ENCODE measurements around the gene GALNT2.
A peak's percentile ranks its signal among the peaks of the same experiment; 100 is the strongest.

Gene GALNT2

DNA sequence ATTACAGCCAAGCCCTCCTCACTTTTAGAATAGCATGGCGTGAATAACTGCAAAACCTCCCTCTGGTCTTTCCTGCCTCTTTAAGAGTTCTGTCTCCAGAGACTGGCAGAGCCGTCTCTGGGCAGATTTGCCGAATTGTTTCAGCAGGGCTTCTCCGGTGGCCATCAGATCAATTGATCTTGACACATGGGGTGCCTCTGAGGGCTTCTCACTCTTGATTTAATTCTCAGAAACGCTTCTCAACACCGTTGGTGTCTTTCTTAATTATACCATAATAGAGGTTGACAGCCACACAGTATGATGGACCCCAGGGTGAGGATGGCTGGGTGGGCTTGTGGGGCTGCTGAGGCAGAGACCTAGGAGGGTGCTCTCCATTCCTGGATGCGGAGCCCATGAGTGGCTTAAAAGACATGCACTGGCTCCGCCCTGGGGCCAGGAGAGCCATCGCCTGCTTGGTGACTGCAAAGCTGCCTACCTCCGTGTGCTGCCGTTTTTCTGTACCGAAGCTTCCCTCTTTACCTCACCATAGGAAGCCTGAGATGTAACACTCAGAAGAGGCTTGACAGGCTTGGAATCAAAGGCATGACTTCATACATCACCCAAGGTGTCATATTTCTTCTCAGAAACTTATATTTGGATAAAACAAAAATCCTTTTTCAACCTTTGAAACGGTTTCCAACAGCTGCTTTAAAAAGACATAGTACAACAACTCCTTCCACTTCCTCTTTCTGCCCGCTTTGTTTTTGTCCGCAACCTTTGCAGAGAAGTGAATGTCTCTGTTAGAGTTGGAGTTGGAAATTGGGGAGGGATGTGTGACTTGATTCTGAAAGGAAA, 82.9 kb downstream of the GALNT2 start:
- peak in 1 of 2 donors; percentile 36 for DNase-seq

DNA sequence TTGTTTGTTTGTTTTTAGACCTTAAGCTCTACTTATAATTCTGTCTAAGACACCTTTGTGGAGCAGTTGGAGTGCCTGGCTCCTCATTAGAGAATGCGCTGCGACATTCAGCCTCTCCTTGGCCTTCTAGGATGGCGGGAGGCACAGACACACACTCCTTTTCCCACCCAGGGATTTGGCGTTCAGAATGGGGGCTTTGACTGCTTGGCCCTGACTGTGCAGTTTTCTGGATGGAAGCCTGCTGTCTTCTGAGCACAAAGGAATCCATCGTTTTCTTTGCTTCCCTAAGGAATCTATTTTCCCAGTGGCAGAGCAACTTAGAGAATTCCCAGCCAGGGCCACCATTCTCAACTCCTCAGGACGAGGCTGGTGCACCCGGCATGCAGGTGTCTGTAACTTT, 83.6 kb downstream of the GALNT2 start:
- no peak for DNase-seq

DNA sequence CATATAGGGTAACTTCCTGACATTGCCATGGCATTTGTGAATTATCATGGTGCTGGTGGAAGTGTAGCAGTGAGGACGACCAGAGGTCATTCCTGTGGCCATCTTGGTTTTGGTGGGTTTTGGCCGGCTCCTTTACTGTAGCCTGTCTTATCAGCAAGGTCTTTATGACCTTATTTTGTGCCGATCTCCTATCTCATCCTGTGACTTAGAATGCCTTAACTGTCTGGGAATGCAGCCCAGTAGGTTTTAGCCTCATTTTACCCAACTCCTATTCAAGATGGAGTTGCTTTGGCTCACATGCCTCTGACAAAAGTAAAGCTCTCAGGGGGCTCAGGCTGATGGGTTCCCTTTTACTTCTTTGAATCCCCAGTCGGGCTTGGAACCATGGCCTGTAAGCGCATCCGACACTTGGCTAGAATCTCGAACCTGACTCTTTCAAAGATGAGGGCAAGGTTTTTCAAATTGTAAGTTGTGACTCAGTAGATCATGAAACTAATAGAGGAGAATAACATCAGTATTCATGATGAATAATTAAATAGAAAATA, 85.0 kb downstream of the GALNT2 start:
- DNase-seq, result no peak

DNA sequence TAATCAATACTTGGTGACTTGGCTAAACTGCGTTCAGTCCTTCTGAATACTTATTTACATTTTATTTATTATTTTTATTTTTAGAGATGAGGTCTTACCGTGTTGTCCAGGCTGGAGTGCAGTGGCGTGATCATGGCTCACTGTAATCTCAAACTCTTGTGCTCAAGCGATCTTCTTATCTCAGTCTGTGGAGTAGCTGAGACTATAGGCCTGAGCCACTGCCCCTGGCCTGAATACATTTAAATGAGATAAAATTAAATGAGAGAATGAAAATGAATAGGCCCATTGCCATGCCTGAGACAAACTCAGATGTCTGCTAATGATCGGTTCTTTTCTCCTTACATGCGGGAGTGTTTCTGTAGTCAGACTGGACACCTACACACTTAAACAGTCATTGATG, 86.0 kb downstream of the GALNT2 start:
- DNase-seq, result no peak

DNA sequence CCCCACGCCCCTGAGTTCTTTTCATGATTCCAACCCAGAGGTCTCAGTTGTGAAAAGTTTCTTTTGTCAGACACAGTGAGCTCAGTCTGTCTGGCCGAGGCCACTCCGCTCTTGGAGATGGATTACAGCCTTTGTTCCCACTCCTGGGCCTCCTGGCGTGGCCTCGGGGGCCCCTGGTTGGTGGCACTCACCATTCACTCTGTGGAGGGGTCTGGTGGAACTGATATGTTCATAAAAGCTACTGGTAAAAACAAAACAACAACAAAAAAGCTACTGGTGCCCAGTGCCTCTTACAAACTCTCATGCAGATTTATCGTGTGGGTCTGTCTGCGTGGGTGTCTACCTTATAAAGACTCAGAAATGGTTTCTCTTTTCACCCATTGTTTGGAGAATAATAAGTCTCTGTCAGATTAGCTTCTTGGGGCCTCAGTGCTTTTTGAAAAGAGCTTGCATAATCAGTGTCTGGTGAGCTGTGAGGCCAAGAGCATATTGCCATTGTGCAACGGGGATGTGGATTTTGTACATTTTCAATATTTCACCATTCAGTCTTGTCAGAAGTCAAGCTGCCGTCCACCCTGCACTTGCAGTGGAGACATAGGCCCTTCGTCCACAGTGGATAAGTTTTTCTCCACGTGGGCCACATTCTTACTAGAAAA, 86.7 kb downstream of the GALNT2 start:
- DNase-seq, result peak; percentile 14 to 44

DNA sequence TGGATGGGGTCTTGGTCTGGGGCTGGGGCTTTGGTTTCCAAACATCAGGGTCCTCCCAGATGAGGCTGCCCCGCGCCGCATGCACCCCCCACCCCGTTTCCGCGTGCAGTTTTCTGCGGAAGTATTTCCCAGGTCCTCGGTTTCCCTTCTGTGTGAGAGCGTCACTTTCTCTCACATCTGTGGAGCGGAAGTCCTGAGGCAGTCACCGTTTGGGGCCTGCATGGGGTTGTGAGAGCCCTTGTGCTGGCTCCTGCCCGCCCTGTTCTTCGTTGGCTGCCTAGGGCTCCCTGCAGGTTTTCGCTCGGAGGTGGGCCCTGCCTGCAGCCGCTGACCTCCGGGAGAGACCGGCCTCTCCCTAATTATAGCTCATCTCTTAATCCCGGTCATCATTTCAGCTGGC, 88.0 kb downstream of the GALNT2 start:
- no peak for DNase-seq

DNA sequence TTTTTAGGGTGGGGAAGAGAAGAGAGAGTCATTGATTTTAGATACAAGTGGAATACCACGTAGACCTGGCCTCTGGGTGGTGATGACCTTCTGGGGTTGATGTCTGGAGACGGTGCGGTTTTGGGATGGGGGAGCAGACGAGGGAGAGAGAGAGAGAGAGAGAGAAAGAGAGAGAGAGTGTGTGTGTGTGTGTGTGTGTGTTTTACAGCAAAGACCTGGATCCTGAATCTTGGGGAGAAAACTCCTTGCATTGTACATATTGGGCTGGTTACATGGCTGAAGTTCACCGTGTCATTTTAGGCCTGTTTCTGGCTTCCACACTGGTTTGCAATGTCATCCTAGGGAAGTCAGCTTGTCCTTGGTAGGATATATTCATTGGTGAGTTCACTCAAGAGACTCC, 89.0 kb downstream of the GALNT2 start:
- DNase-seq, result no peak

DNA sequence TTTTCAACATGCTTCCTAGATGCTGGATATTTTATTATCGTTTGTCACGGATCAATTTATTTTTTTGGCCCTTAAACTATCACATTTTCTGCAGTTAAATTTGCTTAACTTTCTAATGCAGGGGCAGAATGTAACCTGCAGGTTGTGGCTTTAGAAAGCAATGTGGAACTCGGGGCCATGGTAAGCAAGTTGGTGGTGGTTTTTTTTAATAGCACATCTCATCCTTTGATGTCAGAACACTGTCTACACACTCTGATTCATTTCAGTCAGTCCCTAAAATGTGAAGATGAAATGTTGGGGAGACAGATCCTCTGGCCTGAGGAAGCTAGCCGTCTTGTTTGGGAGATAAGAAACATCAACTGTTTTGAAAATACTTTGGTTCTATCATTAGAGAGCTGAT, 89.5 kb downstream of the GALNT2 start:
- no peak for DNase-seq

DNA sequence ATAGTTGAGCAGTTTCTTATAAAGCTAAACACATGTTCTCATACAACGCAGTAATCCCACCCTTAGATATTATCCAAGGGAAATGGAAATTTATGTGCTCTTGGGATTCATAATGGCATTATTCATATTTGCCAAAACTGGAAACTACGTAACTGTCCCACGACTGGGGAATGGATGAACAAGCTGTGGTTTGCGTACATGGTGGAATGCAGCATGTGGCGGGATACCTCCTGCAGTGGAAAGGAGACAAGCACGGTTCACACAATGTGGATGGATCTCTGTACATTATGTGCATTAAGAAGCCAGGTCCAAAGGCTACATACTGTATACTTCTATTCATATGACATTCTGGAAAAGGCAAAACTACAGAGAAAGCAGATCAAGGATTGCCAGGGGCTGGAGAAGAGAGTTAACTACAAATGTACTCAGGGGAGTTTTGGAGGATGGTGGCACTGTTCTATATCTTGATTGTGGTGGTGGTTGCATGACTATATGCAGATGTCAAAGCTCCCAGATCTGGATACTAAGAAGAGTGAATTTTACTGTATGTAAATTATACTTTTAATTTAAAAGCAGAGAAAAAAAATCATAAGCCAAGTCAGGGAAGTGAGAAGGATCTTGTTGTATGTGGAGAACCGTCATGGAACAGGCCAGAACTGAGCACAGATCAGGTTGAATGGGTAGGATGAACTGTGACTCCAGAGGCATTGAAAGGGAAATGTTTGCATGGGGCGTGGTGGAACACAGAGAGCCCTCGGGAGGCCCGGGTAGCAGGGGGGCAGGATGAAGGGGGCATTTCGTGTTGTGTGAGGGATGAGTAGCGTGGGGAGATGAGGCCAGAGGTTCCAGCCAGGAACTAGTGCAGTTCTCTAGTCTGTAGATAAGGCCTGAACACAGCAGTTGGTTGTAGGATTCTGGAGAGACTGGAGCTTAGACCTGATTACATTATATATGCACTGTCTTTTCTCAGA, 90.7 kb downstream of the GALNT2 start:
- DNase-seq, result no peak

DNA sequence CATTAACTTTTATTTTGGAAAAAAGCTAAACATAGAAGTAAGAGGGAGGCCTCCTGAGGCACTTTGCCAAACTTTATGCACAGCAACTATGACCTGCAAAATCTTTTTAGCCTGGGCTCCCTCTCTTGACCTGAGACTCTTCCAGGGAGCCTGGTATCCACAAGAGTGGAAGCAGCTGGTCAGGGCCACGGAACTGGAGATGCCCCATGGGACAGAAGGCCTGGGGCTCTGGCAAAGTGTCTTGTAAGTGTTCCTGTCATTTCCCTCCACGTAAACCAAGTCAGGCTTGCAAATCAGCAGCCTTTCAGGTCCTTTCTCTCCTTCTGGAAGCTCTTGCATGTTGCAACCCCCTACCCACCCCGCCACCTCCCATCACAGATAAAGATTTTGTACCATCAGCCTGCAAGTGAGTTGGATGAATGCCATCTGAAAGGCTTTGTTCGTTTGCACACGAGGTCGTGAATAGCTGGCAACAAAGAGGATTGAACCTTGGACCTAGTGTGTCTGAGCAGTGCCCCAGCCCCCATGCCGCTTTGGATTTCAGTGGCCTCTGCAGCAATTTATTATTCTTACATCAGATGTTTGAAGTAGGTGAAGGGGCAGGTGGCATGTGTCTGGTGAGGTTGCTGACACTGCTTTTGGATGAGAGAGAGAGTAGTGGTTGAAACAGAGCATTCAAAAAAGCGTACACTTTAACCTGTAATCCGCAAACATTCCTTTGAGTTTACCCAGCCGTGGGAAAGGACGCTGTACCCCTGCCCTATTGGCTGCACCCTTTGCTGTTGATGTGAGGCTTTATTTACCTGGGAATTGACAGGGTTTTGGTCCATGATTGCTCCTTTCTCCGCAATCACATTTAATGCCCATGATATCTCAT, 91.6 kb downstream of the GALNT2 start:
- DNase-seq, result no peak

DNA sequence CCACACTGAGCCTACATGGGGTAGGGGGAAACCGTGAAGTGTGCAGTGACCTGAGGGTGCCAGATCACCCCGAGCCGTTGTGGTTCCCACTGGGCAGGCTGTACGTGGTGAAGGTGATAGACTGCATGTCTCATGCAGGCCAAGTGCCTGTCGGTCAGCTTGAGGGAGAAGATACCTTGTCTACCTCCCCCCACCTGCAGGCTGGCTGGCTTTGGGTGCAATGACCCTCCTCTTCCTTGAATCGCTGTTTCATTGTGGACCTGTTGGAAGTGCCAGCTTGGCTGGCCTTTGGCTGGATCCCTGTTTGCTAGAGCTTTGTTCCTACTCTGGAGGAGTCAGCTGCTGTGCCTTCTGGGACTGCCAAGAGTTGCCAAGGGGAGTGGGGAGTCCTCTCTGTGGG, 92.5 kb downstream of the GALNT2 start:
- no peak for DNase-seq

DNA sequence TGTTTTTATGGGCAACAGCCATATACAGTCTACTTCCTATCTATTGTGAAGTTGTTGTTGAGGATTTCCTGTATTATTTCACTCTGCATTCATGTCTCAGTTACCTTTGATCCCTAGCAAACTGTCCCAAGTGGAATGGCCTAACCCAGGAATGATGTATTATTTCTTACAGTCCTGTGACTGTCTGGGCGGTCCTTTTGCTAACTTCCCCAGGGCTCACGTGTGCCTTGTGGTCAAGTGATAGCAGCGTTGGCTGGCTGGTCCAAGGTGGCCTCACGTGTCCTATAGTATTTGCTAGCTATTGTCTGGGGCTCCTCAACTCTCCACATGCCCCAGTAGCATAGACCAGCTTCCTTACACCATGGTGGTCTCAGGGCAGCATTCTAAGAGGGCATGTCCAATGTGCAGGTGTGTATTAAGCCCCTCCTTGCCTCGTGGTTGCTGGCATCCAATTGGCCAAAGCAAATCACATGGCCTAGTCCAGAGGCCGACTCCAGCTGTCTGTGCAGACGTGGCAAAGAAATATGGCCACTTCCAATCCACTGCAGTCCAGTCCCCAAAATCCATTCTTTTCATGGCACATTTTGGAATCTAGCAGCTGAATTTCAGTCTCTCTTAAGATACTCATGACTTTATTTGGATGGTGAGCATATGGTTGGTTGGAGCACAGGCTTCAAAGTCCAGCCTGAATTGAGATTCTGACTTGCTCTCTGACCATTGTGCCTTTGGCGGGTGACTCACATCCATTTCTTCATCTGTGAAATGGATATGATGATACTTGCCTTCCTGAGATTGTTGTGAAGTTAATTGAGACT, 94.1 kb downstream of the GALNT2 start:
- DNase-seq, result no peak

DNA sequence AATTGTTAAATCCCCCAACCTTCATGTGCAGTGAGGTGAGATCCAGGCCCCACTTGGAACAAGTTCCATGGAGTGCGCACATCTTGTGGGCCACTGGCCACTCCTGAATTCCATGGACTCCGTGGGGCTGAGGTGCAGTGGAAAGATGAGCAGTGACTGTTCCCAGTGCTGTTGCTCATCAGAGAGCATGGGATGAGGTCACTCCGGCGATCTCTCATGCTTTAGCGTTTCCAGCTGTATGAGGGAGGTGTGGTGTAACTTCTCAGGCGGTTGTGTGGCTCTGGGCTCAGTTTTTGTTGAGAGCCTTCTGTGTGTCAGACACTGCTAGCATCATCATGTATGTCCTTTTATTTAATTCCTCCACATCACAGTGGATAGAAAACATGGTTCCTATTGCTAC, 96.2 kb downstream of the GALNT2 start:
- DNase-seq, result no peak

DNA sequence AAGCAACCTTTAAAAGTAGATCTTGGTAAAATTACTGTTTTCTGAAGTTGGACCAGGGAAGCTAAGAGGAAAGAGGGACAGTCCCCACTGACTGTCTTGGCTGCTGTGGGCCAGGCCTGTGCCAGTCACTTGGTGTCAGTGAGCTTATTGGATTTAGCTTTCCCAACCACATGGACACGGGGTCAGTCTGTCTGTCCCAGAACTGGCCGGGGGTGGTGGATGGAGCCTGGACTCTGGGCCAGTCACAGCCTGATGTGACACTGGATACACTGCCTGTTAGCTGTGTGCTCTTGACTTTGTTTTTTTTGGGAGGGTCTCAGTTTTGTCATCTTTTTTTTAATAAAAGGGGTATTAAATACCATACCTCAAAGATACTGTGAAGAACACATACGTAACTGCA, 96.7 kb downstream of the GALNT2 start:
- DNase-seq, result no peak

DNA sequence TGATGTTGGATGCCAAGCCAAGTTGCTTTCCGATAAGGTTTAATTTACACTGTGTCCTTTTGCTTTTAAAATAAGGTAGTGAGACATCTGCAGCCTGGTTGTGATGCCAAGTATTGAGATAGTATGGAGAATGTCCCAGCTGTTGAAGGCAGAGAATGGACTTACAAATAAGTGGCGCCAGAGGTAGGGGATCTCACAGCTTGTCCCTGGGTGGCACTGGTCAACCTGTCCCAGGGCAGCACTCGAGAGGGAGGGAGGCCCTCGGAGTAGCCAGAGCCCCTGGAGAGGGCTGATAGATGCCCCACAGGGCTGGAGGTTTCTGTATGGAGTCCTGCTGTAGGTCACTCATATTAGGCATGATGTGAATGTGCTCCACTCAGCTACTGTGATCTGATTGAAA, 98.5 kb downstream of the GALNT2 start:
- DNase-seq, result no peak

DNA sequence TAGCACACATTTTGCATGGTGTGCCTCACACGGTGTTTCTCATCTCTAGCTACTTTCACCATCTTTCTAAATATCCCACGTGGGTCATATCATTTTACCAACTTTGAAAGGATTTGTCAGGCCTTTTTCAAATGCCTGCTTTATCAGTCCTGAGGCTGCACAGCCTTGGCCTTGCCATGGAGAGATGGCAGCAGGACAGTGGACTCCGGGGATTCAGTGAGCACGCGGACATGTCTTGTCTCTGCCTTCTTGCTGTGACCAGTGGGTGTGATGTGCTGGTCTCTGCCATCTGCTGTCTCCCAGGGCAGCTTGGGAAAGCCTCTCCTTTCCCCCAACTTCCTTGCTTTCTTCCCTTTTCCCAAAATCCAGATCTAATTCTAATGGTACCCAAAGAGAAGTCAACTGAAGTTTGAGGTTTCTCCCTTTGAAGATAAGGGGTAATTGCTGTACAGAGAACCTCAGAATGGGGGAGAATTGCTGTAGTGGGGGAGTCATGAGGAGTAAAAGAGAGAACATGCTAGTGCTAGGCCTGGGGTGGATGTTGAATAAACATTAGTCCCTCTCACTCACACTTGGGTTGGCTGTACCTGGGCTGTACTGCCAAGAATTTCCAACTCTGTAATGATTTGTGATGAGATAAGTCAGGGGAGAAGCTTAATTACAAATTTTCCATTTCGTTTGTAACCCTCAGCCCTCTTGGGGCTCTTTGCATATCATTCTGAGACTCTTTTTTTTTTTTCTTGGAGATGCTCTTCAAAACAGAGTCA, 99.5 kb downstream of the GALNT2 start:
- DNase-seq, result no peak

DNA sequence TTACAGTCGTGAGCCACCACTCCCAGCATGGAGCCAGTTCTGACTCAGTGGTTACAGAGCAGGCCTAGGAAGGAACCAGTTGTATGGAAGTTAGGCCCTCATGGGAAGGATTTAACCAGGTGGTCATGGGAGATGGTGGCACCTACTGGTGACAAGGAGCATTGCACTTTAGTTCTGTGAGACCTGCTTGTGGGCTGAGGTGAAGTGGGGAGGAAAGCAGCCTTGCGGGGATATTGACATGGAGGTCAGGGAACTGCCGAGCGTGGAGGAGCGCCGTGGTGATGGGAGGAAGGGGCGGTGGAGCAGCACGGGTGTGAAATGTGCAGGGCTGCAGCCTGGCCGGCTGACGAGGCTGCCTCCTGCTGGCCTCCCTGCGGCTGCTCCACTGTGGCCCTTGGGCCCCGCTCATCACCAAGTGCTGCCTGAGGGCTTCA, 100.4 kb downstream of the GALNT2 start:
- DNase-seq, result peak; percentile 43 to 63

DNA sequence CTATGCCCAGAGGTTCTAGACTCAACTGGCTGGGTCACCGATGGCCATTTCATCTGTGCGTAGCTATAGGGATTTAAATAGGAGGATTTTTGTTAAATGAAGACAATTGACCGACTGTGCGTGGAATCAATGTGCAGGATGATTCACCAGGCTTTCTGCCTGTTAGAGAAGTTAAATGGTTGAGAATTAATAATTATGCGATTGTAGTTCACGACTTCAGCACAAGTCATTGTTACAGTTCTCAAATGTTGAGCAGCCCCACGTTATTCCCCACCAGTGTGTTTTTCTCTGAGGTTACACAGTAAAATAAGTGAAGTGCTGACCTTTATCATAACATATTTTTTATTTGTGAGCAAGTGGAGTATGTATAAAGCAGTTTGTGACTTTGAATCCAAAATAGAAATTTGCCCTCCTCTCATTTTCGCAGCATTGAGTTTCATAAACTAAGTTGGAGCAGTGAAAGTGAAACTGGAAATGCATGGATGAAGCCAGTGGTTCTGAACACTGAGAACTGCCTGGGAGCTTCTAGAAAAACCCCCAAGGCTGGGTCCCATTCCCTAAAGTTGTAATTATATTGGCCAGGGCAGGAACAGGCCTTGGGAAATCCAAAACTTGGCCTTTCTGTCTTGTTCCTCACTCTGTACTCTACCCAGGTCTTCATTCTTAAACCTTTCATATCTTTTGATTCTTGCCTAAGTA, 102.6 kb downstream of the GALNT2 start:
- no peak for DNase-seq

DNA sequence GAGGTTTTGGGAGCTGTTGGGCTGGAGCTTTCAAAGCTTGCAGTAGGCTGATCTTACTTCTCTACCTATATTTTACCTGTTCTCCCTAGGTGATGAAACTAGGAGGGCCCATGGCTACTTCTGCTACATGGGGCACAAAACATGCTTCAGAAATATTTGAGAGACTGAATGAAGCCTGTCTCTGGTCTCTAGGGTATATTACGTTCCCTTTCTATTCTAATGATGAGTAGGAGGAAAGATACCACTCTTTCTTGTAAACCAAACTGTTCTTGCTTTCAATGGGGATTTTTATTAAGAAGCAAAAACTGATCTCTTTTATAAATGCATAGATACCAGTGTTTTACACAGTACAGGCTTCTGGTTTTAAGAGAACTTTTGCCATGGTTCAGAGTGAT, 103.1 kb downstream of the GALNT2 start:
- no peak for DNase-seq

DNA sequence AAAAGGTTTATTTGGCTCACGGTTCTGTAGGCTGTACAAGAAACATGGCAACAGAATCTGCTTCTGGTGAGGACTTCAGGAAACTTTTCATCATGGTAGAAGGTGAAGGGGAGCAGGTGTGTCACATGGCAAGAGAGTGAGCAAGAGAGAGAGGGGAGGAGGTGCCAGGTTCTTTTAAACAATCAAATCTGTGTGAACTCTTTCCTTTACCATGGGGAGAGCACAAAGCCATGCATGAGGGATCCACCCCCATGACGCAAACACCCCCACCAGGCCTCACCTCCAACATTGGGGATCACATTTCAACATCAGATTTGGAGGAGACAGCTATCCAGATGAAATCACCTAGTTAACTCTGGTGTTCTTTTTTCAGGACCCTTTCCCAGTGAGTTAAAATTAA, 103.6 kb downstream of the GALNT2 start:
- no peak for DNase-seq

Data from CD4-positive, alpha-beta T cell treated with Interferon alpha-2 for 1 hour (primary cell).